ENCODE results near the gene SRSF2. TPM values are rescaled to one million over a fixed set of nuclear protein-coding genes. Genes with fewer than 3 reads are reported as not detected.
"Not testable (repeated sequence)": the region's sequence is repeated elsewhere in the genome, so short reads cannot be mapped to it uniquely, and the experiment has no call there.

The SRSF2 gene
- total RNA-seq, 2 donors from 2014 or later: 217 to 316 TPM

DNA sequence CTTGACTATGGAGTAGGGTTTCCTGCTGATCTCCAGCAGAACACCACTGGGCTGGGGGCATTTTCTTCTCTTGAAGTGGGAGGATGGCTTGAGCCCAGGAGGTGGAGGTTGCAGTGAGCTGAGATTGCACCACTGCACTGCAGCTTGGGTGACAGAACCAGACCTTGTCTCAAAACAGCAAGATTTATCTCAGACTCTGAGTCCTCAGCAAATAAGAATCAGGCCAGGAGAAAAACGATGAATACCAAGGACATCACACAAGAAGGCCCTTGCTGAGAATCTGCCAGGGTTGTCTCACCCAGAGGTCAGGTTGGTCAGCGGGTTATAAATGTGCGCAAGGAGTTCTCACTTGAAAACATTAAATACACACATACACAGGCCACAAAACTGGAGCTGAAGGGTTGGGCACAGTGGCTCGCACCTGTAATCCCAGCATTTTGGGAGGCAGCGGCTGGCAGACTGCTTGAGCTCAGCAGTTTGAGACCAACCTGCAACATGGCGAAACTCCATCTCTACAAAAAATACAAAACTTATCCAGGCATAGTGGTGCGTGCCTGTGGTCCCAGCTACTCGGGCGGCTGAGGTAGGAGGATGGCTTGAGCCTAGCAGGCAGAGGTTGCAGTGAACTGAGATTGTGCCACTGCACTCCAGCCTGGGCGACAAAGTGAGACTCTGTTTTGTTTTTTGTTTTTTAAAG, 34.0 kb downstream of the SRSF2 start:
- no peak for DNase-seq (ENCODE audit: low spot score)
- no peak overlapping the region for H3K4me3 ChIP-seq
- no peaks in the 10 kb centered on the region for H3K36me3 ChIP-seq
- H3K9me3 ChIP-seq: no peaks in the 10 kb centered on the region
- TF ChIP-seq POLR2AphosphoS5 (IDR thresholded peaks at IDR 0.05) (no peak), POLR2A (IDR thresholded peaks at IDR 0.05) (no peak)
- TF ChIP-seq, protein P1, sequence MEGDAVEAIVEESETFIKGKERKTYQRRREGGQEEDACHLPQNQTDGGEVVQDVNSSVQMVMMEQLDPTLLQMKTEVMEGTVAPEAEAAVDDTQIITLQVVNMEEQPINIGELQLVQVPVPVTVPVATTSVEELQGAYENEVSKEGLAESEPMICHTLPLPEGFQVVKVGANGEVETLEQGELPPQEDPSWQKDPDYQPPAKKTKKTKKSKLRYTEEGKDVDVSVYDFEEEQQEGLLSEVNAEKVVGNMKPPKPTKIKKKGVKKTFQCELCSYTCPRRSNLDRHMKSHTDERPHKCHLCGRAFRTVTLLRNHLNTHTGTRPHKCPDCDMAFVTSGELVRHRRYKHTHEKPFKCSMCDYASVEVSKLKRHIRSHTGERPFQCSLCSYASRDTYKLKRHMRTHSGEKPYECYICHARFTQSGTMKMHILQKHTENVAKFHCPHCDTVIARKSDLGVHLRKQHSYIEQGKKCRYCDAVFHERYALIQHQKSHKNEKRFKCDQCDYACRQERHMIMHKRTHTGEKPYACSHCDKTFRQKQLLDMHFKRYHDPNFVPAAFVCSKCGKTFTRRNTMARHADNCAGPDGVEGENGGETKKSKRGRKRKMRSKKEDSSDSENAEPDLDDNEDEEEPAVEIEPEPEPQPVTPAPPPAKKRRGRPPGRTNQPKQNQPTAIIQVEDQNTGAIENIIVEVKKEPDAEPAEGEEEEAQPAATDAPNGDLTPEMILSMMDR (IDR thresholded peaks at IDR 0.05): no peak
- H3K27ac ChIP-seq: no peak overlapping the region
- intact Hi-C loops (cut with DNase I): no loop called here
- WGBS: 83% methylated on average over 10 of the region's 10 CpGs
- H3K27me3 ChIP-seq (replicated peaks; ENCODE audit: insufficient read depth): no peaks in the 10 kb centered on the region
- H3K4me1 ChIP-seq (replicated peaks): peaks cover 16% of the 10 kb centered on the region

DNA sequence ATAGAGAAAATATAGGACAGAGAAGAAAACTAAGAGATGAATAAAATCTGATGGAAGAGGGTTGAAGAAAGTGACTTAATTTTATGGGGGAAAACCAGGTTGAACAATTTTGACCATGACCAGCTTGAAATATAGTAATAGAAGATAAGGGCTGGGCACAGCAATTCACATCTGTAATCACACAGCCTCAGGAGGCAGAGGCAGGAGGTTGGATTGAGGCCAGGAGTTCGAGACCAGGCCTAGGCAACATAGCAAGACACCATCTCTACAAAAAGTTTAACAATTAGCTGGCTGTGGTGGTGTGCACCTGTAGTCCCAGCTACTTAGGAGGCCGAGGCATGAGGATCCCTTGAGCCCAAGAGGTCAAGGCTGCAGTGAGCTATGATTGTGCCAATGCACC, 35.1 kb downstream of the SRSF2 start:
- no peak for DNase-seq (ENCODE audit: low spot score)
- intact Hi-C loops (cut with DNase I): no loop called here
- Histone ChIP-seq H3K9me3 (no peaks in the 10 kb centered on the region), H3K27ac (peak overlapping the region; percentile 80 to 85), H3K36me3 (no peaks in the 10 kb centered on the region), H3K4me3 (no peak overlapping the region), H3K27me3 (replicated peaks; ENCODE audit: insufficient read depth) (no peaks in the 10 kb centered on the region), H3K4me1 (replicated peaks) (peaks cover 16% of the 10 kb centered on the region)
- TF ChIP-seq POLR2A (IDR thresholded peaks at IDR 0.05) (no peak), POLR2AphosphoS5 (IDR thresholded peaks at IDR 0.05) (no peak)
- TF ChIP-seq, protein P1 (IDR thresholded peaks at IDR 0.05): no peak
- WGBS: 68% methylated on average over 2 of the region's 2 CpGs

DNA sequence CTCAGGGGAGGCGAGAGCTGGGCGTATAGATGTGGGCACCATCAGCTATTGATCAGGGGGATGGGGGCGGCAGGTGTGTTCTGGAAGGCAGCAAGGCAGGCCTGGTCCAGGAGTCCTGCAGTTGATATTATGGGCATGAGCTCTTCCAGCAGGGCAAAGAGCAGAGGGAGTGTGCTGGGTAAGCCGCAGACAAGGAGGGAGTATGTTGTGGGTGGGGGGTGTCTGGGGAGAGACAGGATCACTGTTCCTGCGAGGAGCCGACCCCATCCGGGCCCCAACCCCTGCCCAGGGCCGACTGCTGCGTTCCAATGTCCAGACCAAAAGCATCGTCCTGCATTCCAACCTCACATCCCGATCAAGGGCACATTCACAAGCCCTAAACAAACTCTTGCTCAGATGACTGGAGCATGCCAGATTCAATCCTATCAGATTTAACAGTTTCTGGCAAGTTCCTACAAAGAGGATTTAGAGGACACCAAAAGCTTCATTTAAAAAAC, 35.6 kb downstream of the SRSF2 start:
- Histone ChIP-seq H3K27ac (peak overlapping the region; percentile 80 to 85), H3K36me3 (no peaks in the 10 kb centered on the region), H3K27me3 (replicated peaks; ENCODE audit: insufficient read depth) (no peaks in the 10 kb centered on the region), H3K4me3 (no peak overlapping the region), H3K9me3 (no peaks in the 10 kb centered on the region), H3K4me1 (replicated peaks) (peaks cover 16% of the 10 kb centered on the region)
- TF ChIP-seq POLR2A (IDR thresholded peaks at IDR 0.05) (no peak), POLR2AphosphoS5 (IDR thresholded peaks at IDR 0.05) (no peak)
- TF ChIP-seq, protein P1 (IDR thresholded peaks at IDR 0.05): no peak
- whole genome bisulfite sequencing: 27% methylated on average over 11 of the region's 11 CpGs
- intact Hi-C loops (cut with DNase I): no loop called here
- DNase-seq (ENCODE audit: low spot score): no peak

- intact Hi-C loops (cut with DNase I): no loop called here
- H3K4me1 ChIP-seq (replicated peaks): peaks cover 16% of the 10 kb centered on the region
- peak; percentile 53 for DNase-seq (ENCODE audit: low spot score)
- no peaks in the 10 kb centered on the region for H3K36me3 ChIP-seq
- H3K4me3 ChIP-seq: peak overlapping the region in 1 of 2 donors; percentile 8
- no peaks in the 10 kb centered on the region for H3K9me3 ChIP-seq
- 17% methylated on average over 33 of the region's 33 CpGs for WGBS
- TF ChIP-seq POLR2A (IDR thresholded peaks at IDR 0.05) (no peak), POLR2AphosphoS5 (IDR thresholded peaks at IDR 0.05) (peak; percentile 24)
- peak overlapping the region; percentile 80 to 85 for H3K27ac ChIP-seq
- no peaks in the 10 kb centered on the region for H3K27me3 ChIP-seq (replicated peaks; ENCODE audit: insufficient read depth)
These were observed 36.3 kb downstream of the SRSF2 start for GRCh38 chr17:76700617-76701470.

GRCh38 chr17:76700270-76700616, 36.9 kb downstream of the SRSF2 start:
- no peak for DNase-seq (ENCODE audit: low spot score)
- Histone ChIP-seq H3K4me1 (replicated peaks) (peaks cover 16% of the 10 kb centered on the region), H3K36me3 (no peaks in the 10 kb centered on the region), H3K27ac (peak overlapping the region; percentile 80 to 85), H3K4me3 (no peak overlapping the region), H3K9me3 (no peaks in the 10 kb centered on the region), H3K27me3 (replicated peaks; ENCODE audit: insufficient read depth) (no peaks in the 10 kb centered on the region)
- WGBS: 22% methylated on average over 8 of the region's 8 CpGs
- intact Hi-C loops (cut with DNase I): no loop called here
- TF ChIP-seq POLR2AphosphoS5 (IDR thresholded peaks at IDR 0.05): no peak
- TF ChIP-seq POLR2A (IDR thresholded peaks at IDR 0.05): no peak
- TF ChIP-seq, protein P1 (IDR thresholded peaks at IDR 0.05): no peak

GRCh38 chr17:76698466-76698977, 38.6 kb downstream of the SRSF2 start:
- not testable (repeated sequence) for DNase-seq (ENCODE audit: low spot score)
- peak overlapping the region; percentile 80 to 85 for H3K27ac ChIP-seq

More at GRCh38 chr17:76698466-76698977, 38.6 kb downstream of the SRSF2 start:
- H3K27me3 ChIP-seq (replicated peaks; ENCODE audit: insufficient read depth); H3K4me3 ChIP-seq; H3K9me3 ChIP-seq; intact Hi-C loops (cut with DNase I); H3K36me3 ChIP-seq: not testable (repeated sequence)
- peaks cover 16% of the 10 kb centered on the region for H3K4me1 ChIP-seq (replicated peaks)
- WGBS: 84% methylated on average over 7 of the region's 7 CpGs
